Measurements from ENCODE around the gene SKA1. TPM values are rescaled to one million over a fixed set of nuclear protein-coding genes. Genes with fewer than 3 reads are reported as not detected.

Gene SKA1
- total and polyA plus RNA-seq, 12 donors: 0.30 to 8.6 (median 0.71) TPM

GRCh38 chr18:50374220-50374752, 560 bp upstream of the SKA1 start:
- TF ChIP-seq POLR2A (IDR thresholded peaks at IDR 0.05) (no peak), CTCF (IDR thresholded peaks at IDR 0.05) (no peak)
- H3K9me3 ChIP-seq (replicated peaks in 1 of 3): peaks cover 0 to 3% (median 0%) of the 10 kb centered on the region in 3 donors
- peak overlapping the region in 2 of 4 donors; percentile 44 to 58 for H3K4me3 ChIP-seq
- WGBS, 4 donors: 79 to 82% (median 80%) methylated on average over 8 of the region's 8 CpGs
- no peak for DNase-seq
- no peaks in the 10 kb centered on the region for H3K27me3 ChIP-seq
- H3K27ac ChIP-seq: peak overlapping the region in 3 of 5 donors; percentile 51 to 77 (median 71)
- H3K36me3 ChIP-seq (replicated peaks in 1 of 2): no peaks in the 10 kb centered on the region
- H3K4me1 ChIP-seq (replicated peaks in 1 of 2): peaks cover 7 to 13% of the 10 kb centered on the region in 2 donors
- intact Hi-C loops (cut with DNase I): no loop called here

- H3K27me3 ChIP-seq: no peaks in the 10 kb centered on the region
- no peak overlapping the region for H3K4me3 ChIP-seq
- 76 to 91% (median 87%) methylated on average over 5 of the region's 5 CpGs for WGBS, 4 donors
- no peak overlapping the region for H3K27ac ChIP-seq
- no peaks in the 10 kb centered on the region for H3K36me3 ChIP-seq (replicated peaks in 1 of 2)
- no peaks in the 10 kb centered on the region for H3K9me3 ChIP-seq (replicated peaks in 1 of 3)
- no peak for TF ChIP-seq CTCF (IDR thresholded peaks at IDR 0.05)
- no peak for TF ChIP-seq POLR2A (IDR thresholded peaks at IDR 0.05)
- intact Hi-C loops (cut with DNase I): no loop called here
- no peak for DNase-seq
- peaks cover 7 to 13% of the 10 kb centered on the region in 2 donors for H3K4me1 ChIP-seq (replicated peaks in 1 of 2)
Measured at GRCh38 chr18:50377061-50377798, 2.4 kb downstream of the SKA1 start.

- H3K4me1 ChIP-seq (replicated peaks in 1 of 2): no peaks in the 10 kb centered on the region
- H3K36me3 ChIP-seq (replicated peaks in 1 of 2): no peaks in the 10 kb centered on the region
- H3K9me3 ChIP-seq (replicated peaks in 1 of 3): no peaks in the 10 kb centered on the region
- no peak overlapping the region for H3K27ac ChIP-seq
- no peaks in the 10 kb centered on the region for H3K27me3 ChIP-seq
- intact Hi-C loops (cut with DNase I): no loop called here
- no peak for DNase-seq
- WGBS, 4 donors: 81 to 93% (median 86%) methylated on average over 2 of the region's 2 CpGs
- TF ChIP-seq POLR2A (IDR thresholded peaks at IDR 0.05) (no peak), CTCF (IDR thresholded peaks at IDR 0.05) (no peak)
- H3K4me3 ChIP-seq: no peak overlapping the region
Measured at GRCh38 chr18:50388988-50389387, 14.1 kb downstream of the SKA1 start.

GRCh38 chr18:50393802-50394201, 19.0 kb downstream of the SKA1 start:
- Histone ChIP-seq H3K4me1 (replicated peaks in 1 of 2) (no peaks in the 10 kb centered on the region), H3K27me3 (no peaks in the 10 kb centered on the region), H3K27ac (no peak overlapping the region), H3K36me3 (replicated peaks in 1 of 2) (no peaks in the 10 kb centered on the region), H3K9me3 (replicated peaks in 1 of 3) (no peaks in the 10 kb centered on the region), H3K4me3 (no peak overlapping the region)
- intact Hi-C loops (cut with DNase I): no loop called here
- no peak for DNase-seq
- 92 to 97% (median 96%) methylated on average over 3 of the region's 3 CpGs for WGBS, 4 donors
- TF ChIP-seq CTCF (IDR thresholded peaks at IDR 0.05): no peak
- no peak for TF ChIP-seq POLR2A (IDR thresholded peaks at IDR 0.05)
